Neural cell (in vitro differentiated cells): Measurements from ENCODE around the gene BCL6.

Experiments
- EP300 ChIP-seq: fragments of 450-650 bp; conservative IDR thresholded peaks from 2 replicates; pipeline ENCODE4 v1.6.1; 2014; ENCODE audit warnings: antibody characterized with exemption, mild to moderate bottlenecking, moderate library complexity; ENCODE audit not compliant: poor library complexity, severe bottlenecking
- EZH2 ChIP-seq: fragments of 200-600, 300-800 bp; shearing (Covaris generic), sonication (generic); IDR thresholded peaks from 2 replicates; pipeline ENCODE4 v1.6.1; 2014; ENCODE audit warnings: antibody characterized with exemption, low read length, borderline replicate concordance, mild to moderate bottlenecking; ENCODE audit not compliant: insufficient read depth, poor library complexity, severe bottlenecking
- MXI1 ChIP-seq: fragments of 450-650 bp; conservative IDR thresholded peaks from 2 replicates; pipeline ENCODE4 v1.6.1; 2014; ENCODE audit warnings: antibody characterized with exemption, mild to moderate bottlenecking; ENCODE audit not compliant: poor library complexity, severe bottlenecking
- POLR2AphosphoS5 ChIP-seq: IDR thresholded peaks from 2 replicates; pipeline ENCODE4 v1.6.1; 2012
- RAD21 ChIP-seq: fragments of 450-650 bp; conservative IDR thresholded peaks from 2 replicates; pipeline ENCODE4 v1.6.1; 2014; ENCODE audit warnings: antibody characterized with exemption, mild to moderate bottlenecking, moderate library complexity
- SMC3 ChIP-seq: fragments of 450-650 bp; conservative IDR thresholded peaks from 2 replicates; pipeline ENCODE4 v1.6.1; 2014; ENCODE audit warnings: antibody characterized with exemption, mild to moderate bottlenecking, moderate library complexity; ENCODE audit not compliant: poor library complexity
- TAF1 ChIP-seq: IDR thresholded peaks from 2 replicates; pipeline ENCODE4 v1.6.1; 2012; ENCODE audit warnings: low read depth
- TF ChIP-seq, protein P1 (sequence below): fragments of 450-650 bp; IDR thresholded peaks from 2 replicates; pipeline ENCODE4 v1.5.1; 2014; ENCODE audit warnings: antibody characterized with exemption, mild to moderate bottlenecking, moderate library complexity; ENCODE audit not compliant: poor library complexity, severe bottlenecking
- TF ChIP-seq, protein P2 (sequence below): IDR thresholded peaks from 2 replicates; pipeline ENCODE4 v1.6.1; 2012; ENCODE audit warnings: borderline replicate concordance

DNA sequence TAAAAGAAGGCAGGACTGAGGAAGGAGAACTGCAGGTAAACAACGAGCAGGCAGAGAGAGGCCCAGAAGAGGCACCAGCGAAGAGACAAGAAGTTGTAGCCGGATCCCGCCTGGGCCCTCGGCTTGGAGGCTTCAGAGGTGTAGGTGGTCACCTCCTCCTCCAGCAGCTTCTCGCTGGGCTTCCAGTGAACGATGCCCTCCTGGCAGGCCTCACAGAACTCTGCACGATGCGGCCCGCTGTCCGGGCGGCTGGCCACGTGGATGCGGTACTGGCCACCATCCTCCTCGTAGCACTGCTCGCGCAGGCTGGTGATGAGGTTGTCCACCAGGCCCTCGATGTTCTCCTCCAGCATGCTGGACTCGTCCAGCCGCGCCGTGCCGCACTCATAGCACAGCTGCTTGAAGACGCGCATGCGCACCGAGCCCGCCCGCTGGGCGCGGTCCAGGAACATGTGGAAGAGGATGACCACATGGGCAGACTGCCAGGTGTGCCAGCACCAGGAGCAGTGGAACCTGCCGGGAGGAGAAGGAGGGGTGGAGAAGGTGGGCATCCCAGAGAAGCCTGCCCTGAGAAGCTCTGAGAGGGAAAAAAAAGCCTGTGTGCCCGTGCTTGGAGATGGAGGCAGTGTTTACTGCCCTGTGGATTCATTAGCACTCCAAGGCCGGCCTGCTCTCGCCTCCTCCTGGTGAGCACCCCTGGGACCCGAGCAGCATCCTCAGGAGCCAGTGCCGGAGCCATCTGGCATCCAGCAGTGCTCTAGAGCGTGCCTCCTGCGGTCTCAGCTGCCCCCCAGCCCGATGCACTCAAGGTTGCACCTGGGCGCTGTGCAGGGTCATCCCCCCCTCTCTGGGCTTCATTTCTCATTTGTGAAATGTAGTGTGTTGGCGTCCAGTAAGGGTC, 46.5 kb downstream of the BCL6 start:
- TF ChIP-seq, protein P1, sequence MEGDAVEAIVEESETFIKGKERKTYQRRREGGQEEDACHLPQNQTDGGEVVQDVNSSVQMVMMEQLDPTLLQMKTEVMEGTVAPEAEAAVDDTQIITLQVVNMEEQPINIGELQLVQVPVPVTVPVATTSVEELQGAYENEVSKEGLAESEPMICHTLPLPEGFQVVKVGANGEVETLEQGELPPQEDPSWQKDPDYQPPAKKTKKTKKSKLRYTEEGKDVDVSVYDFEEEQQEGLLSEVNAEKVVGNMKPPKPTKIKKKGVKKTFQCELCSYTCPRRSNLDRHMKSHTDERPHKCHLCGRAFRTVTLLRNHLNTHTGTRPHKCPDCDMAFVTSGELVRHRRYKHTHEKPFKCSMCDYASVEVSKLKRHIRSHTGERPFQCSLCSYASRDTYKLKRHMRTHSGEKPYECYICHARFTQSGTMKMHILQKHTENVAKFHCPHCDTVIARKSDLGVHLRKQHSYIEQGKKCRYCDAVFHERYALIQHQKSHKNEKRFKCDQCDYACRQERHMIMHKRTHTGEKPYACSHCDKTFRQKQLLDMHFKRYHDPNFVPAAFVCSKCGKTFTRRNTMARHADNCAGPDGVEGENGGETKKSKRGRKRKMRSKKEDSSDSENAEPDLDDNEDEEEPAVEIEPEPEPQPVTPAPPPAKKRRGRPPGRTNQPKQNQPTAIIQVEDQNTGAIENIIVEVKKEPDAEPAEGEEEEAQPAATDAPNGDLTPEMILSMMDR, result no peak
- no peak for TF ChIP-seq EZH2
- no peak for TF ChIP-seq POLR2AphosphoS5
- no peak for TF ChIP-seq RAD21
- TF ChIP-seq, protein P2, sequence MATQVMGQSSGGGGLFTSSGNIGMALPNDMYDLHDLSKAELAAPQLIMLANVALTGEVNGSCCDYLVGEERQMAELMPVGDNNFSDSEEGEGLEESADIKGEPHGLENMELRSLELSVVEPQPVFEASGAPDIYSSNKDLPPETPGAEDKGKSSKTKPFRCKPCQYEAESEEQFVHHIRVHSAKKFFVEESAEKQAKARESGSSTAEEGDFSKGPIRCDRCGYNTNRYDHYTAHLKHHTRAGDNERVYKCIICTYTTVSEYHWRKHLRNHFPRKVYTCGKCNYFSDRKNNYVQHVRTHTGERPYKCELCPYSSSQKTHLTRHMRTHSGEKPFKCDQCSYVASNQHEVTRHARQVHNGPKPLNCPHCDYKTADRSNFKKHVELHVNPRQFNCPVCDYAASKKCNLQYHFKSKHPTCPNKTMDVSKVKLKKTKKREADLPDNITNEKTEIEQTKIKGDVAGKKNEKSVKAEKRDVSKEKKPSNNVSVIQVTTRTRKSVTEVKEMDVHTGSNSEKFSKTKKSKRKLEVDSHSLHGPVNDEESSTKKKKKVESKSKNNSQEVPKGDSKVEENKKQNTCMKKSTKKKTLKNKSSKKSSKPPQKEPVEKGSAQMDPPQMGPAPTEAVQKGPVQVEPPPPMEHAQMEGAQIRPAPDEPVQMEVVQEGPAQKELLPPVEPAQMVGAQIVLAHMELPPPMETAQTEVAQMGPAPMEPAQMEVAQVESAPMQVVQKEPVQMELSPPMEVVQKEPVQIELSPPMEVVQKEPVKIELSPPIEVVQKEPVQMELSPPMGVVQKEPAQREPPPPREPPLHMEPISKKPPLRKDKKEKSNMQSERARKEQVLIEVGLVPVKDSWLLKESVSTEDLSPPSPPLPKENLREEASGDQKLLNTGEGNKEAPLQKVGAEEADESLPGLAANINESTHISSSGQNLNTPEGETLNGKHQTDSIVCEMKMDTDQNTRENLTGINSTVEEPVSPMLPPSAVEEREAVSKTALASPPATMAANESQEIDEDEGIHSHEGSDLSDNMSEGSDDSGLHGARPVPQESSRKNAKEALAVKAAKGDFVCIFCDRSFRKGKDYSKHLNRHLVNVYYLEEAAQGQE, result no peak
- no peak for TF ChIP-seq EP300
- TF ChIP-seq TAF1, result no peak
- TF ChIP-seq MXI1, result no peak
- no peak for TF ChIP-seq SMC3
